Effector memory CD4-positive, alpha-beta T cell (primary cell): Measurements from ENCODE around the gene SDCCAG8.

Experiments used
- DNase-seq, 3 donors: peaks; one replicate each; pipeline ENCODE4 v3.0.0-alpha.2; 2020
- H3K27ac ChIP-seq: 2 replicates; pipeline ENCODE4 v1.7.0; 2013; ENCODE audit warnings: mild to moderate bottlenecking, low read length, moderate library complexity; ENCODE audit not compliant: insufficient read depth, poor library complexity, severe bottlenecking
- H3K27me3 ChIP-seq: replicated peaks from 2 replicates; pipeline ENCODE4 v1.7.0; 2013; ENCODE audit warnings: mild to moderate bottlenecking, low read length; ENCODE audit not compliant: insufficient read depth, control insufficient read depth, poor library complexity, severe bottlenecking
- H3K36me3 ChIP-seq: 2 replicates; pipeline ENCODE4 v1.7.0; 2013; ENCODE audit warnings: mild to moderate bottlenecking, low read length, moderate library complexity; ENCODE audit not compliant: control insufficient read depth, insufficient read depth
- H3K4me1 ChIP-seq: 2 replicates; pipeline ENCODE4 v1.7.0; 2013; ENCODE audit warnings: low read length, mild to moderate bottlenecking; ENCODE audit not compliant: control insufficient read depth, insufficient read depth, poor library complexity, severe bottlenecking
- H3K4me3 ChIP-seq: 2 replicates; pipeline ENCODE4 v1.7.0; 2013; ENCODE audit warnings: low read length, low read depth, mild to moderate bottlenecking; ENCODE audit not compliant: insufficient read depth, poor library complexity, severe bottlenecking
- H3K9me3 ChIP-seq: 2 replicates; pipeline ENCODE4 v1.7.0; 2013; ENCODE audit warnings: mild to moderate bottlenecking, low read length, moderate library complexity; ENCODE audit not compliant: control insufficient read depth

Gene SDCCAG8

DNA sequence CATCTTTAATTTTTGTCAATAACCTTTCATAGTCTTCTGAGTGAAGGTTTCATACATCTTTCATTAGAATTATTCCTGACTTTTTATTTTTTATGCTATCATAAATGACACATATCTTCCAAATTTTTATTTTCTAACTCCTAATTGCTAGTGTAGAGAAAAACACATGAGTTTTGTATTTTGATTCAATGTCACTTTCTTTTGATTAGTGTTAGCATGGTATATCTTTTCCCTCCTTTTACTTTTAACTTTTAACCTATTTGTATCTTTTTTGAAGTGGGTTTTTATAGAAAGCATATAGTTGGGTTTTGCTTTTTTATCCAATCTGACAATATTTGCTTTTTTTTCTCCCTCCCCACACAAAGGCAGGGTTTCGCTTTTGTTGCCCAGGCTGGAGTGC, 43.2 kb downstream of the SDCCAG8 start:
- Histone ChIP-seq H3K27me3 (no peaks in the 10 kb centered on the region), H3K36me3 (no peaks in the 10 kb centered on the region), H3K27ac (no peak overlapping the region), H3K4me1 (no peaks in the 10 kb centered on the region), H3K4me3 (no peak overlapping the region), H3K9me3 (no peaks in the 10 kb centered on the region)
- no peak for DNase-seq

DNA sequence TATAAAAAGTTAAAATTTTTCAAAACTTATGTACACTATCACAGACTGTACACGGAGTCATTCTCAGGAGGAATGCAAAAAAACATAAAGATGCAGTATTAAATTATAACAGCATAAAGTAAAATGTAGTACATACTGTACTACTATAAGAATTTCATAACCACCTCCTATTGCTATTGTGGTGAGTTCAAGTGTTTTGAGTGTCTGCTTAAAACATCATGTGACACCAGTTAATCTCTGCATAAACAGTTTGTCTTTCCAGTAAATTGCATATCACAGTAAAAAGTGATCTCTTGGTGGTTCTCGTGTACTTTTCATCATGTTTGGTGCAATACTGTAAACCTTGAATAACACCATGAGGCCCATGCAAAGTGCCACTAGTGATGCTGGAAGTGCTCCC, 45.2 kb downstream of the SDCCAG8 start:
- no peaks in the 10 kb centered on the region for H3K36me3 ChIP-seq
- no peak overlapping the region for H3K27ac ChIP-seq
- no peaks in the 10 kb centered on the region for H3K9me3 ChIP-seq
- no peak overlapping the region for H3K4me3 ChIP-seq
- no peaks in the 10 kb centered on the region for H3K27me3 ChIP-seq
- no peaks in the 10 kb centered on the region for H3K4me1 ChIP-seq
- no peak for DNase-seq

GRCh38 chr1:243311809-243312208, 56.0 kb downstream of the SDCCAG8 start:
- Histone ChIP-seq H3K27me3 (no peaks in the 10 kb centered on the region), H3K36me3 (peaks cover 12% of the 10 kb centered on the region), H3K27ac (no peak overlapping the region), H3K4me3 (no peak overlapping the region), H3K4me1 (no peaks in the 10 kb centered on the region), H3K9me3 (no peaks in the 10 kb centered on the region)
- DNase-seq, result no peak

GRCh38 chr1:243312952-243313634, 57.3 kb downstream of the SDCCAG8 start:
- no peak for DNase-seq
- Histone ChIP-seq H3K27ac (no peak overlapping the region), H3K4me3 (no peak overlapping the region), H3K9me3 (no peaks in the 10 kb centered on the region), H3K4me1 (no peaks in the 10 kb centered on the region), H3K36me3 (peaks cover 11% of the 10 kb centered on the region), H3K27me3 (no peaks in the 10 kb centered on the region)

- H3K36me3 ChIP-seq, result peaks cover 9% of the 10 kb centered on the region
- no peak overlapping the region for H3K4me3 ChIP-seq
- no peaks in the 10 kb centered on the region for H3K27me3 ChIP-seq
- no peaks in the 10 kb centered on the region for H3K4me1 ChIP-seq
- no peak for DNase-seq
- H3K9me3 ChIP-seq, result no peaks in the 10 kb centered on the region
- H3K27ac ChIP-seq, result no peak overlapping the region
Observed at GRCh38 chr1:243313635-243314536, 58.0 kb downstream of the SDCCAG8 start.

- no peak overlapping the region for H3K4me3 ChIP-seq
- DNase-seq, result no peak
Observed at GRCh38 chr1:243315455-243315854, 59.6 kb downstream of the SDCCAG8 start.

DNA sequence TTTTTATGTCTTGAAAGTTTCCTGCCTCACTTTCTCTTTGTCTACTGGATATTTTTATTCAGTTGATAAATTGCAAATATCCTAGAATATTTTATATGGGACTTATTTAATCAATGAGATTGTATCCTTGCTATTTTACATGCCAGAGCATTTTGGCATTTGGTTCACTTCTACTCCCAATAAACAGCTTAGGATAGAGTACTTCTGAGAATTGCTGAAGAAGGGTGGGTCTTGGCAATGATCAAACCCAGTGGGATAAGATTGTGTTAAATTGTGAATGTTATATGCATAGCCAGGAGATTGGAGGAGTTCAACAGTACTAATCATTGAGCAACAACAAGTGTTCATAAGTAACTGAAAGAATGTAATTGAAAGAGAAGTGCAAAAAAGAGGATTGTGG, 60.1 kb downstream of the SDCCAG8 start:
- H3K4me1 ChIP-seq, result no peaks in the 10 kb centered on the region
- H3K36me3 ChIP-seq, result peaks cover 9% of the 10 kb centered on the region
- no peak overlapping the region for H3K4me3 ChIP-seq
- no peaks in the 10 kb centered on the region for H3K9me3 ChIP-seq
- H3K27ac ChIP-seq, result no peak overlapping the region
- no peak for DNase-seq
- H3K27me3 ChIP-seq, result no peaks in the 10 kb centered on the region

More at GRCh38 chr1:243315455-243315854, 59.6 kb downstream of the SDCCAG8 start:
- Histone ChIP-seq H3K36me3 (peaks cover 9% of the 10 kb centered on the region), H3K27ac (no peak overlapping the region), H3K9me3 (no peaks in the 10 kb centered on the region), H3K27me3 (no peaks in the 10 kb centered on the region), H3K4me1 (no peaks in the 10 kb centered on the region)

DNA sequence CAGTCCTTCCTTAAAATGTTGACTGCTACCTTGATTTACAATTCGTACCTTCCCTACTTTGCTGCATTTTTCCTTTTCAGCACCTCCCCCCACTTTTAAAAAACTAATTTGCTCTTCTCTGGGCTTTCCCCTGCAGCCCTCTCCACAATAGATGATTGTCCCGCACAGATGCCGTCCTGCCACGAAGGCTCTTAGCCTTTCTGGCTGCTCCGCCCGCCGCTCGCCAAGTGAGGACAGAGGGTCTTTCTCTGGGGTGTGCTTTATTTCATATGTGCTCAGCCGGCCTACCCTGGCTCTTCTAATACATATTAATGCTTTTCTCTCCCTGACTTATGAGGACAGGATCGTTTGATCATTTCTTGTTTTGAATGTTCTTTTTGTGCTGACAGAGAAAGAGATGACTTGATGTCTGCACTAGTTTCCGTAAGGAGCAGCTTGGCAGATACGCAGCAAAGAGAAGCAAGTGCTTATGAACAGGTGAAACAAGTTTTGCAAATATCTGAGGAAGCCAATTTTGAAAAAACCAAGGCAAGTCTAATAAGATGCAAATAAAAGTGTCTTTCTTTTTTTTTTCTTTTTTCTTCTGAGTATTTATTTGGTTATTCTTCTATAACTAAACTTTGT, 60.6 kb downstream of the SDCCAG8 start:
- H3K27me3 ChIP-seq, result no peaks in the 10 kb centered on the region
- H3K4me3 ChIP-seq, result no peak overlapping the region
- no peak overlapping the region for H3K27ac ChIP-seq
- no peak for DNase-seq
- peaks cover 9% of the 10 kb centered on the region for H3K36me3 ChIP-seq
- H3K9me3 ChIP-seq, result no peaks in the 10 kb centered on the region
- no peaks in the 10 kb centered on the region for H3K4me1 ChIP-seq

DNA sequence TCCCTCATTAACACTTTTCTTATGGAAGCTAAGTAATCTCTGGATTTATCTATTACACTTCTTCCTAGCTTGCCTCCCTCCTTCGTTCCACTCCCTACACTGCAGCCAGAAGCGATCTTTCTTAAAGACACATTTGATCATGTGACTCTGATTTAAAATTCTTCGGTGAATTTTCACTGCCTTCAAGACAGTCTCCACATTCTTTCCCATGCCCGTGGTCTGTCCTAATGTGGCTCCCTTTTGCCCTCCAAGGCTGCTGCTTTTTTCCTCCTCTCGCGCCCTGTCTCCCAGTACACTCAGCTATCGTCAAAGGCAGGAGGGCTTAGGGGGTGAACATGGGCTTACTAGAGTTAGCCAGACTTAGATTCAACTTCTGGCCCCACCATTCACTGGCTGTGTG, 64.4 kb downstream of the SDCCAG8 start:
- Histone ChIP-seq H3K36me3 (peaks cover 9% of the 10 kb centered on the region), H3K4me3 (no peak overlapping the region), H3K27me3 (no peaks in the 10 kb centered on the region), H3K27ac (no peak overlapping the region), H3K9me3 (no peaks in the 10 kb centered on the region), H3K4me1 (no peaks in the 10 kb centered on the region)
- DNase-seq, result no peak

- Histone ChIP-seq H3K4me1 (no peaks in the 10 kb centered on the region), H3K27me3 (no peaks in the 10 kb centered on the region), H3K4me3 (no peak overlapping the region), H3K9me3 (no peaks in the 10 kb centered on the region), H3K36me3 (peaks cover 8% of the 10 kb centered on the region), H3K27ac (no peak overlapping the region)
- DNase-seq, result no peak
Observed at GRCh38 chr1:243322326-243322725, 66.5 kb downstream of the SDCCAG8 start.
